B cell (primary cell): ENCODE results near the gene ABHD17C. TPM values are rescaled to one million over a fixed set of nuclear protein-coding genes. Genes with fewer than 3 reads are reported as not detected.

Experiments used
- ATAC-seq: fragments of 200-7000 bp; cut with Tn5 transposase; one replicate; pipeline ENCODE4 v1.10.0; 2021; ENCODE audit warnings: low read depth, mild to moderate bottlenecking, moderate number of reproducible peaks, moderate library complexity
- CTCF ChIA-PET: fragments of 350-600 bp; sonication (Branson Sonifier 250); formaldehyde crosslinking; loops from one replicate; lab custom pipeline; 2021; ENCODE audit warnings: antibody characterized with exemption, inconsistent platforms; lab: Charles Lee
- POLR2A ChIA-PET: fragments of 350-600 bp; sonication (Branson Sonifier 250); formaldehyde crosslinking; loops from one replicate; lab custom pipeline; 2021; ENCODE audit warnings: antibody characterized with exemption; lab: Charles Lee
- DNase-seq: peaks from one replicate; pipeline ENCODE4 v3.0.0; 2013
- H2AFZ ChIP-seq: 2 replicates; pipeline ENCODE4 v1.6.1; 2012; ENCODE audit warnings: mild to moderate bottlenecking, low read depth, low read length; ENCODE audit not compliant: insufficient read depth, poor library complexity, severe bottlenecking
- H3K27ac ChIP-seq, 2 donors: 1 replicate in 1 of 2; 2 replicates in 1 of 2; pipeline ENCODE4 v1.5.1; 2012 to 2013; ENCODE audit warnings: low read length in 2 of 2, mild to moderate bottlenecking in 2 of 2, moderate library complexity in 1 of 2
- H3K27me3 ChIP-seq, 4 experiments: fragments of 200-600 bp in 1 of 4; sonication (generic) in 1 of 4; replicated peaks in 1 of 4; 1 replicate in 2 of 4; 2 replicates in 2 of 4; pipeline versions ENCODE4 v1.6.1 to v1.7.0; 2013 to 2016; ENCODE audit warnings: low read length in 3 of 4, mild to moderate bottlenecking in 2 of 4, mixed read lengths in 1 of 4, moderate library complexity in 1 of 4; ENCODE audit not compliant: insufficient read depth in 4 of 4, control insufficient read depth in 3 of 4; ENCODE audit errors: control extremely low read depth in 1 of 4
- H3K36me3 ChIP-seq, 2 experiments: replicated peaks in 1 of 2; 1 replicate in 1 of 2; 2 replicates in 1 of 2; pipeline versions ENCODE4 v1.6.1 to v1.7.1; 2013; ENCODE audit warnings: low read length in 1 of 2; ENCODE audit not compliant: insufficient read depth in 2 of 2, control insufficient read depth in 1 of 2; ENCODE audit errors: control extremely low read depth in 1 of 2, extremely low read depth in 1 of 2
- H3K4me1 ChIP-seq, 2 donors: fragments of 200-600 bp in 1 of 2; sonication (generic) in 1 of 2; 1 replicate in 1 of 2; 2 replicates in 1 of 2; pipeline versions ENCODE4 v1.5.1 to v1.6.1; 2013 to 2017; ENCODE audit warnings: low read length in 2 of 2; ENCODE audit not compliant: control insufficient read depth in 2 of 2, insufficient read depth in 2 of 2
- H3K4me2 ChIP-seq: replicated peaks from 2 replicates; pipeline ENCODE3; 2012; ENCODE audit warnings: mild to moderate bottlenecking, low read depth, low read length; ENCODE audit not compliant: poor library complexity, severe bottlenecking
- H3K4me3 ChIP-seq, 5 experiments: fragments of 200-600 bp in 1 of 5; sonication (generic) in 1 of 5; 1 replicate in 3 of 5; 2 replicates in 2 of 5; pipeline versions ENCODE4 v1.5.1 to v1.7.0; 2011 to 2016; ENCODE audit warnings: low read length in 4 of 5, mild to moderate bottlenecking in 4 of 5, low read depth in 2 of 5, control low read depth in 1 of 5, moderate library complexity in 1 of 5; ENCODE audit not compliant: insufficient read depth in 1 of 5; ENCODE audit errors: control extremely low read depth in 1 of 5, extremely low read depth in 1 of 5
- H3K79me2 ChIP-seq: fragments of 200-600 bp; sonication (generic); one replicate; pipeline ENCODE4 v1.6.0; 2016; ENCODE audit warnings: low read length; ENCODE audit not compliant: control insufficient read depth, insufficient read depth
- H3K9ac ChIP-seq: fragments of 200-600 bp; sonication (generic); 2 replicates; pipeline ENCODE4 v1.6.1; 2017; ENCODE audit warnings: mild to moderate bottlenecking, low read length, moderate library complexity
- H3K9me3 ChIP-seq, 3 donors: one replicate each; pipeline versions ENCODE4 v1.6.1 to v1.7.1; 2013; ENCODE audit warnings: low read length in 2 of 3; ENCODE audit not compliant: control insufficient read depth in 2 of 3, insufficient read depth in 1 of 3; ENCODE audit errors: control extremely low read depth in 1 of 3
- H4K20me1 ChIP-seq: 2 replicates; pipeline ENCODE4 v1.6.0; 2012; ENCODE audit warnings: mild to moderate bottlenecking, low read length; ENCODE audit not compliant: insufficient read depth, control insufficient read depth, poor library complexity, severe bottlenecking
- H3K27ac Mint-ChIP-seq: one replicate; pipeline ENCODE4 v1.8.0; 2021; ENCODE audit warnings: mixed read lengths
- H3K27me3 Mint-ChIP-seq: one replicate; pipeline ENCODE4 v1.8.0; 2021; ENCODE audit warnings: mixed read lengths
- H3K4me1 Mint-ChIP-seq: one replicate; pipeline ENCODE4 v1.8.0; 2021; ENCODE audit warnings: mixed read lengths
- H3K4me3 Mint-ChIP-seq: one replicate; pipeline ENCODE4 v1.8.0; 2021; ENCODE audit warnings: mixed read lengths
- H3K9me3 Mint-ChIP-seq: one replicate; pipeline ENCODE4 v1.8.0; 2022; ENCODE audit warnings: mixed read lengths; ENCODE audit not compliant: insufficient read depth
- EZH2 ChIP-seq: IDR thresholded peaks from 2 replicates; pipeline ENCODE4 v1.6.1; 2012; ENCODE audit warnings: borderline replicate concordance, low read depth, mild to moderate bottlenecking, moderate library complexity, low read length; ENCODE audit not compliant: insufficient read depth, poor library complexity, severe bottlenecking
- WGBS: methylation state at CpG from one replicate; pipeline ENCODE4 v1.1.5; 2013; ENCODE audit warnings: missing lambda C conversion rate; ENCODE audit not compliant: insufficient coverage; 5-methylcytosine and 5-hydroxymethylcytosine counted together
- intact Hi-C: fragments of 100-400 bp; cut with micrococcal nuclease; formaldehyde crosslinking; loops from one replicate; pipeline ENCODE4 v1.10.0; 2022
- polyA plus RNA-seq: library from polyadenylated mRNA; depleted of rRNA; stranded (reverse); fragments of >200 nt; gene quantifications from 2 replicates; pipeline ENCODE4 v1.2.3, GENCODE V29; 2012
- total RNA-seq, 2 donors: library from RNA; stranded (reverse); fragments of 120-200 nt in 1 of 2; gene quantifications; 1 replicate in 1 of 2; 2 replicates in 1 of 2; pipeline versions ENCODE4 v1.2.3 to v1.2.4, GENCODE V29; 2013 to 2022
- TF ChIP-seq, protein P1 (sequence below): fragments of 200-600 bp; IDR thresholded peaks from one replicate; pipeline ENCODE4 v1.8.0; 2022; ENCODE audit warnings: antibody characterized with exemption, mild to moderate bottlenecking

ABHD17C gene
- total and polyA plus RNA-seq, 2 donors (not counting 1 experiment from before 2014, with no cell fraction given): 0.78 to 1.9 TPM

DNA sequence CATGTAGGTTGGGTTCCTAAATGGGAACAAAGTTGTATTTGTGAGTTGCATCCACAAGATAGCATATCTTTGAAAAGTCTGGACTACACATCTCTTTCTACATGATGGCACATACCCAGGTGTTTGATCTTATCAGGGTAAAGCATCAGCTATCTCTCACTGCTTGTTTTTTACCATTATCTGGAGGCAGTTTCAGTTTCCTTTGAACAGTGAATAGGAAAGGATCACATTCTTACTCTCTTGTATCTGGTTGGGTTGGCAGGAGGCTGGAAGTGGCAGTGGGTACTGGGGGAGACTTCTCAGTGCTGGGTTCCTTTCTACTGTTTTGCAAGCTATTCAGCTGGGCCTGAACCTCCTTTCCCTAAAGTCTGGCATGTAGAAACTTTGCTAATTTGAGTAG, 88.2 kb downstream of the ABHD17C start:
- intact Hi-C loops: no loop called here
- Mint-ChIP-seq H3K9me3 (no peaks in the 10 kb centered on the region), H3K4me3 (no peak overlapping the region), H3K27me3 (peaks cover 38% of the 10 kb centered on the region), H3K4me1 (peaks cover 8% of the 10 kb centered on the region), H3K27ac (no peak overlapping the region)
- Histone ChIP-seq H3K79me2 (no peaks in the 10 kb centered on the region), H3K4me2 (no peak overlapping the region), H4K20me1 (no peaks in the 10 kb centered on the region), H2AFZ (no peak overlapping the region), H3K4me1 (peaks cover 14% of the 10 kb centered on the region in 2 donors), H3K27ac (no peak overlapping the region), H3K27me3 (peaks cover 0 to 24% (median 14%) of the 10 kb centered on the region in 4 experiments), H3K36me3 (no peaks in the 10 kb centered on the region), H3K4me3 (no peak overlapping the region), H3K9me3 (peaks cover 0 to 2% (median 0%) of the 10 kb centered on the region in 3 donors), H3K9ac (no peak overlapping the region)
- no peak for DNase-seq
- ChIA-PET POLR2A (no interaction called here), CTCF (no interaction called here)
- no peak for TF ChIP-seq EZH2
- TF ChIP-seq, protein P1, sequence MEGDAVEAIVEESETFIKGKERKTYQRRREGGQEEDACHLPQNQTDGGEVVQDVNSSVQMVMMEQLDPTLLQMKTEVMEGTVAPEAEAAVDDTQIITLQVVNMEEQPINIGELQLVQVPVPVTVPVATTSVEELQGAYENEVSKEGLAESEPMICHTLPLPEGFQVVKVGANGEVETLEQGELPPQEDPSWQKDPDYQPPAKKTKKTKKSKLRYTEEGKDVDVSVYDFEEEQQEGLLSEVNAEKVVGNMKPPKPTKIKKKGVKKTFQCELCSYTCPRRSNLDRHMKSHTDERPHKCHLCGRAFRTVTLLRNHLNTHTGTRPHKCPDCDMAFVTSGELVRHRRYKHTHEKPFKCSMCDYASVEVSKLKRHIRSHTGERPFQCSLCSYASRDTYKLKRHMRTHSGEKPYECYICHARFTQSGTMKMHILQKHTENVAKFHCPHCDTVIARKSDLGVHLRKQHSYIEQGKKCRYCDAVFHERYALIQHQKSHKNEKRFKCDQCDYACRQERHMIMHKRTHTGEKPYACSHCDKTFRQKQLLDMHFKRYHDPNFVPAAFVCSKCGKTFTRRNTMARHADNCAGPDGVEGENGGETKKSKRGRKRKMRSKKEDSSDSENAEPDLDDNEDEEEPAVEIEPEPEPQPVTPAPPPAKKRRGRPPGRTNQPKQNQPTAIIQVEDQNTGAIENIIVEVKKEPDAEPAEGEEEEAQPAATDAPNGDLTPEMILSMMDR: no peak
- ATAC-seq: no peak

DNA sequence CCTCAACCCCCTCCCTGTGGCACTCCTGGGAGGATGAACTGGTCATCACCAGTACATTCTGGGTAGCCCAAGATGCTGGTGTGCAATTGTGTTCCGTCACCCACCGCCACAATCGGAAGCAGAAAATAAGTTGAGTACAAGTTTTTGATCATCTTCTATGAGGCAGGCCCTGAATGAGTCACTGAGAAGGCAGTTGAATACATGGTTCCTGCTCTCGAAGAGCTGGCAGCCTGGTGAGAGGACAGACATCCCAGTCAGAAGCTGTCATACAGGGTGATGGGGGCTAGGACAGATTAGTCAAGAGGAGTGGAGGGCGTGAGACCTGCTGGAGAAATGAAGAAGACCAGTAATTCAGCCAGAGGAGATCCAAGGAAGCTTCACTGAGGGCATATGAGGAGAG, 90.2 kb downstream of the ABHD17C start:
- Histone ChIP-seq H3K27me3 (peaks cover 0 to 8% (median 3%) of the 10 kb centered on the region in 4 experiments), H4K20me1 (no peaks in the 10 kb centered on the region), H3K4me3 (no peak overlapping the region), H3K36me3 (no peaks in the 10 kb centered on the region), H3K4me2 (no peak overlapping the region), H3K79me2 (no peaks in the 10 kb centered on the region), H3K4me1 (peaks cover 0 to 1% of the 10 kb centered on the region in 2 donors), H3K27ac (no peak overlapping the region), H3K9me3 (peaks cover 0 to 2% (median 0%) of the 10 kb centered on the region in 3 donors), H3K9ac (no peak overlapping the region), H2AFZ (no peak overlapping the region)
- WGBS: 89% methylated on average over 5 of the region's 5 CpGs
- H3K27ac Mint-ChIP-seq: no peak overlapping the region
- no peaks in the 10 kb centered on the region for H3K9me3 Mint-ChIP-seq
- H3K4me1 Mint-ChIP-seq: no peaks in the 10 kb centered on the region
- peaks cover 41% of the 10 kb centered on the region for H3K27me3 Mint-ChIP-seq
- POLR2A ChIA-PET: no interaction called here
- no peak overlapping the region for H3K4me3 Mint-ChIP-seq
- DNase-seq (no peak), ATAC-seq (no peak)
- CTCF ChIA-PET: interaction anchor here (1.1 to 2.5 kb wide), 2 partner anchors 8 to 336 kb away, joined by 3 to 14 read pairs; no protein-coding TSS in a partner anchor
- intact Hi-C loops: no loop called here
- no peak for TF ChIP-seq EZH2
- TF ChIP-seq, protein P1: no peak
